Ishikawa (cell line): ENCODE results near the gene ZNF646.

Source experiments
- CEBPB ChIP-seq: IDR thresholded peaks from 2 replicates; pipeline ENCODE4 v1.6.1; 2012
- CREB1 ChIP-seq: IDR thresholded peaks from 2 replicates; pipeline ENCODE4 v1.6.1; 2012; ENCODE audit warnings: low read depth
- EGR1 ChIP-seq: IDR thresholded peaks from 2 replicates; pipeline ENCODE4 v1.6.1; 2012
- EP300 ChIP-seq: IDR thresholded peaks from 2 replicates; pipeline ENCODE4 v1.6.1; 2012; ENCODE audit warnings: borderline replicate concordance
- FOXM1 ChIP-seq: IDR thresholded peaks from 2 replicates; pipeline ENCODE4 v1.6.1; 2012; ENCODE audit warnings: low read depth, borderline replicate concordance
- MAX ChIP-seq: IDR thresholded peaks from 2 replicates; pipeline ENCODE4 v1.6.1; 2012
- NFIC ChIP-seq: IDR thresholded peaks from 2 replicates; pipeline ENCODE4 v1.6.1; 2012
- RAD21 ChIP-seq: IDR thresholded peaks from 2 replicates; pipeline ENCODE4 v1.6.1; 2012; ENCODE audit warnings: low read depth
- REST ChIP-seq: IDR thresholded peaks from 2 replicates; pipeline ENCODE4 v1.6.1; 2012; ENCODE audit warnings: low read depth, mild to moderate bottlenecking
- TAF1 ChIP-seq: IDR thresholded peaks from 2 replicates; pipeline ENCODE4 v1.6.1; 2012; ENCODE audit warnings: low read depth, mild to moderate bottlenecking
- TCF12 ChIP-seq: IDR thresholded peaks from 2 replicates; pipeline ENCODE4 v1.6.1; 2012; ENCODE audit warnings: low read depth
- TEAD4 ChIP-seq: IDR thresholded peaks from 2 replicates; pipeline ENCODE4 v1.6.1; 2012
- YY1 ChIP-seq: IDR thresholded peaks from 2 replicates; pipeline ENCODE4 v1.6.1; 2012; ENCODE audit warnings: low read depth
- ZBTB7A ChIP-seq: IDR thresholded peaks from 2 replicates; pipeline ENCODE4 v1.6.1; 2012; ENCODE audit warnings: low read depth
- TF ChIP-seq, protein P1 (sequence below): IDR thresholded peaks from 2 replicates; pipeline ENCODE4 v1.6.1; 2012

ZNF646 gene

GRCh38 chr16:31067342-31067741 lies 6.9 kb upstream of the ZNF646 start:
- TF ChIP-seq REST (no peak), ZBTB7A (no peak), EGR1 (no peak), EP300 (no peak), CREB1 (no peak), MAX (no peak), FOXM1 (no peak)

- TF ChIP-seq TAF1 (no peak), NFIC (no peak), MAX (no peak), REST (no peak), FOXM1 (no peak), ZBTB7A (no peak), CREB1 (no peak), EGR1 (no peak), TCF12 (no peak), YY1 (no peak), TEAD4 (no peak), RAD21 (no peak)
- TF ChIP-seq, protein P1, sequence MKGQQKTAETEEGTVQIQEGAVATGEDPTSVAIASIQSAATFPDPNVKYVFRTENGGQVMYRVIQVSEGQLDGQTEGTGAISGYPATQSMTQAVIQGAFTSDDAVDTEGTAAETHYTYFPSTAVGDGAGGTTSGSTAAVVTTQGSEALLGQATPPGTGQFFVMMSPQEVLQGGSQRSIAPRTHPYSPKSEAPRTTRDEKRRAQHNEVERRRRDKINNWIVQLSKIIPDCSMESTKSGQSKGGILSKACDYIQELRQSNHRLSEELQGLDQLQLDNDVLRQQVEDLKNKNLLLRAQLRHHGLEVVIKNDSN = no peak
Measured at GRCh38 chr16:31071861-31072260, 2.4 kb upstream of the ZNF646 start.

- TF ChIP-seq FOXM1 (no peak), EGR1 (0 out of 2 replicates have a peak, but pooled peaks have one; percentile 2)
Measured at GRCh38 chr16:31072540-31073141, 1.6 kb upstream of the ZNF646 start.

- TF ChIP-seq TEAD4 = 0 out of 2 replicates have a peak, but pooled peaks have one; percentile 21
- TF ChIP-seq TAF1 = peak; percentile 52
- TF ChIP-seq MAX = peak; percentile 59; the same call in 1 of the 2 replicates
- TF ChIP-seq NFIC = peak; percentile 39
- peak; percentile 45; the same call in 1 of the 2 replicates for TF ChIP-seq ZBTB7A
- TF ChIP-seq YY1 = peak; percentile 79
- no peak for TF ChIP-seq REST
- no peak for TF ChIP-seq FOXM1
- TF ChIP-seq EGR1 = 0 out of 2 replicates have a peak, but pooled peaks have one; percentile 1
- 0 out of 2 replicates have a peak, but pooled peaks have one; percentile 19 for TF ChIP-seq CREB1
- TF ChIP-seq RAD21 = peak; percentile 10; the same call in 1 of the 2 replicates
Measured at GRCh38 chr16:31073142-31073969, 866 bp upstream of the ZNF646 start.

- TF ChIP-seq TAF1 = no peak
- TF ChIP-seq MAX = no peak
- TF ChIP-seq TEAD4 = no peak
- TF ChIP-seq CREB1 = no peak
- TF ChIP-seq, protein P1 = no peak
- TF ChIP-seq RAD21 = no peak
- no peak for TF ChIP-seq EGR1
- no peak for TF ChIP-seq CEBPB
- TF ChIP-seq YY1 = no peak
Measured at GRCh38 chr16:31074814-31075183, 577 bp downstream of the ZNF646 start.
